Cardiac atrium fibroblast (primary cell): Measurements from ENCODE around the gene DLL1. TPM values are rescaled to one million over a fixed set of nuclear protein-coding genes. Genes with fewer than 3 reads are reported as not detected.

Experiments
- total RNA-seq: library from RNA; depleted of rRNA; stranded (reverse); fragments of >200 nt; gene quantifications from 2 replicates; pipeline ENCODE4 v1.2.3, GENCODE V29; 2015

DLL1 gene, protein sequence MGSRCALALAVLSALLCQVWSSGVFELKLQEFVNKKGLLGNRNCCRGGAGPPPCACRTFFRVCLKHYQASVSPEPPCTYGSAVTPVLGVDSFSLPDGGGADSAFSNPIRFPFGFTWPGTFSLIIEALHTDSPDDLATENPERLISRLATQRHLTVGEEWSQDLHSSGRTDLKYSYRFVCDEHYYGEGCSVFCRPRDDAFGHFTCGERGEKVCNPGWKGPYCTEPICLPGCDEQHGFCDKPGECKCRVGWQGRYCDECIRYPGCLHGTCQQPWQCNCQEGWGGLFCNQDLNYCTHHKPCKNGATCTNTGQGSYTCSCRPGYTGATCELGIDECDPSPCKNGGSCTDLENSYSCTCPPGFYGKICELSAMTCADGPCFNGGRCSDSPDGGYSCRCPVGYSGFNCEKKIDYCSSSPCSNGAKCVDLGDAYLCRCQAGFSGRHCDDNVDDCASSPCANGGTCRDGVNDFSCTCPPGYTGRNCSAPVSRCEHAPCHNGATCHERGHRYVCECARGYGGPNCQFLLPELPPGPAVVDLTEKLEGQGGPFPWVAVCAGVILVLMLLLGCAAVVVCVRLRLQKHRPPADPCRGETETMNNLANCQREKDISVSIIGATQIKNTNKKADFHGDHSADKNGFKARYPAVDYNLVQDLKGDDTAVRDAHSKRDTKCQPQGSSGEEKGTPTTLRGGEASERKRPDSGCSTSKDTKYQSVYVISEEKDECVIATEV
- total RNA-seq = under 0.01 and 0.16 TPM in 2 replicates

DNA sequence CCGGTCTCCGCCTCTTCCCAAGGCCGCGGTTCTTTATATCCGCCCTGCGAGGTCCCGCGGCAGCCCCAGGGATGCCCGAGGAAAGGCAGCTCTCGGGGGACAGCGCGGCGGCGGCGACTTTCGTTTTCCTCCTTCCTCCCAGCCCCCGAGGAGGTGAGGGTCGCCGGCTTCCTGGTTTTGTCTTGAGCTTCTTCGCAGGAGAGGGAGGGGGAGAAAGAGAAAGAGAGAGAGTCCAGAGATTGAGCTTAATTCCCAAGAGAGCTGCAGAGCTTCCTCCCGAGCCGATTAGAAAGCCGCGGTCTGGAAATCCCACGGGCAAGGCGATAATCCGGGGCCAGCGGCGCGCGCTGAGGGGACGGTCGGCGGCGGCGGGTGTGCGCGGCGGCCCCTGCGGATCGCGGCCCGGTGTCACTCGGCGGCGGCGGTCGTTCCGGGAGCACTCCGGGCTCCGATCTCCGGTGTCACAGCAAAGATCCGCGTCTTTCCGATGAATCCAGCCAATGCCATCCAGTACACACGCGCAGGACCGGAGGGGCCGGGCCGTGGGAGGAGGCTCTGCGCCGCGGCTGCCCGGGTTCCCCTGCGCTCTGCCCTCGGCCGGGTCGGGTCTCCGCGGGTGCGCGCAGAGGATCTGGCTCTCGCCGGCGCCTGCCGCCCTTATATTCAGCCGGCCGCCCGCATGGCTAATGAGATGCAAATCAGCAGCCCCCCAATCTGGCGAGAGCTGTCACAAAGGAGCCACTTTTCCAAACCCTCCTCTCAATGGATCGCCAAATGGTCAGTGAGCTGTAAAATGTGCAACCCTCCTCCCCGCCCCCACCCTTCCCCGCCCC is at the start of gene DLL1:
DLL1 (minus strand) TSS at position 783 of the 833 bp plus-strand sequence. CDS start 939 bp downstream, outside the sequence.

DNA sequence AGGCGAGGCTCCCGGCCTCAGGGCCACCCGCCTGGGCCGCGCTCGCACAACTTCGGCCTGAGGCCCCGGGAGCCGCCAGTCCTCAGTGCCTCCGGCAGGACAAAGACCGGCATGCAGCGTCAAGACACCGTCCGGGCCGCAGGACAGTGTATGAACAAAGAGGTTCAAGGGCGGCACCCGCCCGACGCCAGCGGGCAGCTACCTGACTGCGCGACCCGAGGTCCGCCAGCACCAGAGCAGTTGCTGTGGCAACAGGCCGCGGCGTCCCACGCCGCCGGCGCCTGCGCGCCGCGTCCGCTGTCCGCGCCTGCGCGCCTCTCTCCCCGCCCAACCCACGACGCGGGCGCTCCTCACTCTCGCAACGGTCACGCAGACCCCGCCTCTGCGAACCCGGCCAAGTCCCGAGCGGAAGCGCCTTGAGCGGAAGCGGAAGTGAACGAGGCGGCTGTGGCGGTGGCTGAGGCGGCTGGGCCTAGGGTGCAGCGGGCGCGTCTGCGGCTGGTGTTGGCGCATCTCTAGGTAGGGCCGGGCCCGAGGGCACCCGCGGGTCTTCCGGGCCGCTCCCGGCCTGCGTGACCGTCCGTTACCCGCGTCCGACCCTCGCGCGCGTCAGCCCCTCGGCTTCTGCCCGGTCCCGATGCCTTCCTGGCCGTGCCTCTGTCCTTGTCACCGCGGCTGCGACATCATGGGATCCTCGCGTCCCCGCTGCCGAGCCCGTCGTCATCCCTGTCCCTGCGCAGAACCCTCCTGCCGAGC is 15.6 kb upstream of the DLL1 start, which contains the start of gene FAM120B:
FAM120B (plus strand) TSS at position 435 of the 756 bp plus-strand sequence. CDS start 10,633 bp downstream, outside the sequence.

Other genes starting within 250 kb of the DLL1 start
- gene FAM120B, start 15.7 kb upstream of the DLL1 start, total RNA-seq = 14.4 and 15.4 TPM in 2 replicates